HG03342 (cell line): Measurements from ENCODE around the gene MEIS3.
"Not testable (repeated sequence)": the region's sequence is repeated elsewhere in the genome, so short reads cannot be mapped to it uniquely, and the experiment has no call there.

Source experiments
- ATAC-seq: cut with Tn5 transposase; IDR thresholded peaks from one replicate; pipeline ENCODE4 v1.9.1; 2021; ENCODE audit warnings: mild to moderate bottlenecking, moderate library complexity; ENCODE audit not compliant: unreplicated experiment

MEIS3 gene

DNA sequence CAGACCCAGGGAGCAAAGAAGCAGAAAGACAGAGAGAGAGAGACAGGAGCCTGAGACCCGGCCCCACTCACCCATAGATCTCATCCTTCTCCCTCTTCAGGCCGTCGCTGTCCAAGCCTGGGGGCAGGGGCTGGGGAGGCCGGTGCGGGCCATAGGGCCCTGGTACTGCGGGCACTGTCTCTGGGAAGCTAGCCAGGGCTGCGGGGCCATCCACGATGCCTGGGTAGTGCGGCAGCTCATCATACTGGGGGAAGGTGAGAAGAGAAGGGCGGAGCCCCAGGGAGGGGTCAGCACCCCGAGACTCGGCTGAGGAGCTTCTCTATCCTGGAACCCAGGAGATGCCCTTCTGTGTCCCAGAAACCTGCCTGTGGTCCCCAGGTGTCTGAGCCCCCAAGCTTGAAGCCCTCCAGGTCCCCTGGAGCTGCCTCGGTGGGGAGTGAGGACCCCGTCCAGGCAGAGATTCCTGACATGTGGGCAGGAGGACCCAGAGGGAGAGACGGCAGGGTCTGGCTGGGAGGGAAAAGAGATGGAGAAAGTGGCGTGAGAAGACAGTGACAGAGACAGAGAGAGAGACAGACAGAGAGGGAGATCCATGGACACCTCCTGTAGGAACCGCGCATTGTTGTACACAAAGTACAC lies 2.1 kb downstream of the MEIS3 start:
- no peak for ATAC-seq

DNA sequence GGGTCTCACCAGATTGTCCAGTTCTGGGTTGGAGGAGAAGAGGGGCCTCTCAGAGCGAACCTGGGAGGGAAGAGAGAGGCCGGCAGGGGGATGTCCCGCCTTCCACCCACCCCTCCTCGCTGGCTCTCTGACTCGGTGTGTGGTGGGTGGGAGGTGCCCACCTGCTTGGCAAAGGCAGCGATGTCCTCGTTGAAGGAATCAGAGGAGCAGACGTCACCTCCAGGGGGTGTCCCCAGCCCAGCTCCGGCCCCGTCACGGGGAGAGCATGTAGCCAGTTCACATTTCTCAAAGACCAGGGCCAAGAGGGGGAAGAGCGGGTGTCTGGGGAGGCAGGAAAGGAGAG lies 2.7 kb downstream of the MEIS3 start:
- ATAC-seq: no peak

DNA sequence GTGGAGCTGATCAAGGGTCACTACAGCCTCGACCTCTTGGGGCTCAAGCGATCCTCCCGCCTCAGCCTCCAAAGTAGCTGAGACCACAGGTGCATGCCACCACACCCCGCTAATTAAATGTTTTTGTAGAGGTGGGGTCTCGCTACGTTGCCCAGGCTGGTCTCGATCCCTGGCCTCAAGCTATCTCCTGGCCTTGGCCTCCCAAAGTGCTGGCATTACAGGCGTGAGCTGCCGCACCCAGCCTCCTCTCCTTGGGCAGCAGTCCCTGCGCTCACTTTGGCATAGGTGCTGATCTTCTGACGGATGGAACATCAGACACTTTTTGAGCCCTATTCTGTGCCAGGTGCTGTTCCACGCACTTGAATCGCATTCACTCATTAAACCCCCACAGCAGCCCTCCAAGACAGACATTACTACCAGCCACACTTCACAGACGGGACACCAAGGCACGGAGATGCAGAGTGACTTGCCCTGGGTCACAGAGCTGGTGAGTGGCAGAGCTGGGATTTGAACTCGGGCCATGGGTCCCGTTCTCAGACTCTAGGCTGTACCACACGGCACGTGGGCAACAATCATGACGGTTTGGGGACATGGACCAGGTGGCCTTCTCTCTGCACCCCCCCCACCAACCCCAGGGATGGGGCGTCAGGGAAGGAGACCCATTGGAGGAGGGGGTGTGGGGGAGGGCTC lies 3.2 kb downstream of the MEIS3 start:
- ATAC-seq: no peak

DNA sequence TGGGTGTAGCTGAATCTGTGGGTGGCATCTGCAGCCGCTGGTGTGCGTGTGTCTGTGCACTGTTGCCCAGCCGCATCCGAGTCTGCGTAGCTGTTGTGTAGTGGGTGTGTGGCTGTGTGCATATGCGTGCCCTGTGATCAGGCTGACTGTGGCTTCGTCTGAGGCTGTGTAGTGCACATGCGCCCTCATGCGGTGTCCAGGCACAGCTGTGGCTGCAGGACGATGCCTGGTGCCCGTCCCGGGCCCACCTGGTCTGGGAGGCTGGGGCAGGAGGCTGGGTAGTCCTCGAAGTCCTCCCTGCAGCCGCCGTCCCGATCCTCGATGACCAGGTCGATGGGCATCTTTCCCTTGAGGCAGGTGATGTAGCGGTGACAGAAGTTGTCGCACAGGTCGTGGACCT lies 4.9 kb downstream of the MEIS3 start:
- no peak for ATAC-seq

DNA sequence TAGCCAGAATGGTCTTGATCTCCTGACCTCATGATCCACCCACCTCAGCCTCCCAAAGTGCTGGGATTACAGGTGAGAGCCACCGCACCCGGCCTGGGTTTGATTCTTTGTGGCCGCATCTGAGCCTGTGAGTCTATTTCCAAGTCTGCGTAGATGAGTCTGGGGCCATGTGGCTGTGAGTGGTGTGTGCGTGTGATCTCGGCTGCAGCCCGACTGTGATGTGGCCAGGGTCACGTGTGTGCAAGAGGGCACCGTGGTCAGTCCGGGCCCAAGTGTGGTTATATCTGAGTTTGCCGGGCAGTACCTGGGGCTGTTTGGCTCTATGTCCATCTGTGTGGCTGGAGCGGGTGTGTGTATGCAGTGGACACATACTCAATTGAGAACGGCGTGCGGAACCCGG lies 5.4 kb downstream of the MEIS3 start:
- ATAC-seq: no peak

DNA sequence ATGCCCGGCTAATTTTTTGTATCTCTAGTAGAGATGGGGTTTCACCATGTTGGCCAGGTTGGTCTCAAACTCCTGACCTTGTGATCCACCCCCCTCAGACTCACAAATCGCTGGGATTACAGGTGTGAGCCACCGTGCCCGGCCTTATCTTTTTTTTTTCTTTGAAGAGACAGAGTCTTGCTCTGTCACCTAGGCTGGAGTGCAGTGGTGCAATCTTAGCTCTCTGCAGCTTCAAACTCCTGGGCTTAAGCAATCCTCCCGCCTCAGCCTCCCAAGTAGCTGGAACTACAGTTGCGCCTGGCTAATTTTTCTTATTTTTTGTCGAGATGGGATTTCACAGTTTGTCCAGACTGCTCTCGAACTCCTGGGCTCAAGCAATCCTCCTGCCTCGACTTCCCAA lies 7.6 kb downstream of the MEIS3 start:
- ATAC-seq: not testable (repeated sequence)

DNA sequence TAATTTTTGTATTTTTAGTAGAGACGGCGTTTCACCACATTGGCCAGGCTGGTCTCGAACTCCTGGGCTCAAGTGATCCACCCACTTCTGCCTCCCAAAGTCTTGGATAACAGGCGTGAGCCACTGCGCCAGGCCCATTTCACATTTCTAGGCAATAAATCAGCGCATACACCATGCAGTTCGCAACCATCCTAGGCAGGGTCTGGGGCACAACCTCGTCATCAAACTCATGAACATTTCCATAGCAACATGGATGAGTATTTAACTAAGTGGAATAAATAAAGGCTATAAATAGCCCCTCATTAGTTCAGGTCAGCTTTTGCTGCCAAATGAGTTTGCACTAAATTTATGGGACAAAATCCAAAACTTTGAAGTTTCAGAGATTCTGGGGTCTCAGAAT lies 8.2 kb downstream of the MEIS3 start:
- no peak for ATAC-seq

DNA sequence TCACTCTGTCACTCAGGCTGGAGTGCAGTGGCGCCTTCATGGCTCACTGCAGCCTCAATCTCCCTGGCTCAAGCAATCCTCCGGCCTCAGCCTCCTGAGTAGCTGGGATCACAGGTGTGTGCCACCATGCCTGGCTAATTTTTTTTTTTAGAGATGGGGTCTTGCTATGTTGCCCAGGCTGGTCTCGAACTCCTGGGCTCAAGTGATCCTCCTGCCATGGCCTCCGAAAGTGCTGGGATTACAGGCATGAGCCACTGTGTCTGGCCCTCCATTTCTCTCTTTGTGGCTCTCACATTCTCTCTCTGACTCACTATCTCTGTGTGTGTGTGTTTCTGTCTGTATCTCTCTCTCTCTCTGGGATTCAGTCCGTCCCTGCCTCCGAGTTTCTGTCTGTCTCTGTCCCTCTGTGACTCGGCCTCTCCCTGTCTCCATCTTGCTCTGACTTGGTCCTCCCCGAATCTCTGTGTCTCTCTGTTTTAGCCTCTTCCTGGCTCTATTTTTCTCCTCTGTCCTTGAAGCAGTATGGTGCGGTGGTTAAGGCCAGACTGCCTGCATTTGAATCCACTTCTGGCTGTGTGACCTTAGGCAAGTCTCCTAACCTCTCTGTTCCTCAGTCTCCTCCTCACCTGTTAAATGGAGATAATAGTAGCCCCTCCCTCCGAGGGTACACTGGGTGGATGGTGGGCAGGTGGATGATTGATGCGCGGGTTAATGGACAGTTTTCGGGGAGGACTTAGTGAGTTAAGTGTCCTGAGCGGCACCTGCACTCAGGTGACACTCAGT lies 11.0 kb downstream of the MEIS3 start:
- ATAC-seq: no peak

DNA sequence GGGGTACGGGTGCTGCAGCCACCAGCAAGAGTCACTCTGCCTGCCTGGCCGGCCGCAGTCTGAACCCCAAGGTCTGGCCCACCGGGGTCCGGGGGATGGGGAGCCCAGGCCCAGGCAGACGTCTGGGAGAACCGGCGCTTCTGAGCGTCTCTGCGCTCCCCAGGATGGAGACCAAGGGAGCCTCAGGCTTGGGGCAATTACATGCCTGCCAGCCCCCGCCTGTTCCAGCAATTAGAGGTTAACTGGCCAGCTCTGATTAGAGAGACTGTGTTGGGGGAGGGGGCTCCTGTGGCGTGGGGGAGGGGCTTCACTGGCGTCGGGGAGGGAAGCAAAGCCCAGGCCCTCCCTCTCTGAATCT lies 11.9 kb downstream of the MEIS3 start:
- no peak for ATAC-seq

DNA sequence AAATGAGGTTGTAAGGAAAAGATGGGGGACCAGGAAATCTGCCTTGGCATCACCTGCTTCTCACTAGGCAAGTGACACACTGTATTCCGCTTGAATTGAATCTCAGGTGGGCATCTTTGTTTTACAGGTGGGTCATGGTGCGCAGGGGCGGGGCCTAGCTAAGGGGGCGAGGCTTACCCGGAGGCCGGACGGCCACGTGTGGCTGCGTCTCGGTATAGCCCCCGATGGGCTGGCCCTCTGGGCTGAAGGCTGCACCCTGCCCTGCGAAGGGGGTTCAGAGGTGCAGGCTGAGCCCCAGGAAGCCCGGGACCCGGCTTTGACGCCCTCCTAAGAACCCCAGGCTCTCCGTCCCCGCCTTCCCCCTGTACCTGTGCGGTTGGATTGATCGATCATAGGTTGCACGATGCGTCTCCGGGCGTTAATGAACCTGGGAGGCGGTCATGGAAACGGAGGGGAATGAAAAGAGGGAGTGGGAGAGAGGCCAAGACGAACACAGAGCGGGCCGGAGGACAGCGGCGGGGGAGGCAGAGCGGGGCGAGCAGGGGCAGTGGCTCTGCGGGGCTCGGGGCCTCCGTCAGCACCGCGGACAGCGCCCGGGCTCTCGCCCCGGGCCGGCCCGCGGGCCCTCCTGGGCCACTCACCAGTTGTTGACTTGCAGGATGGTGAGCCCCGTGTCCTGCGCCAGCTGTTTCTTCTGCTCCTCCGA lies 12.5 kb downstream of the MEIS3 start:
- no peak for ATAC-seq

DNA sequence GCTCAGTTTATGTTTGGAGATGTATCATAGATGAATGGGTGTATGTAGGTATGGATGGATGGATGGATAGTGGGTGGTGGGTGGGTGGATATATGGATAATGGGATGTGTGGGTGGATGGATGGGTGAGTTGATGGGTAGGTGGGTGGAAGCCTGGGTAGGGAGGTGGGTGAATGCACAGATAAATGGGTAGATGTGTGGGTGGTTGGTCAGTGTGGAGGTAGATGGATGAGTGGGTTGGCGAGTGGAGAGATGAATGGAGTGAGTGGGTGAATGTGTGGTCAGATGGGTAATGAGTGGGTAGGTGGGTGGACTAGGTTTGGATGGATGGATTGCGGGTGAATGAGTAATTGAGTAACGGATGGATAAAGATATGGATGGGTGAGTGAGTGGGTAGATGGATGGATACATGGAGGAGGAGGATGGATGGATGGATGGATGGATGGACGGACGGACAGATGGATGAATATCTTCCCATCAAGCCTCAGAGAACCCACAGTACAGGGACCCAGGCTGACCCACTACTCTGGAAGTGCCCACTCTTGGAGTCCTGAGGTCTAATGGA lies 13.4 kb downstream of the MEIS3 start:
- no peak for ATAC-seq

DNA sequence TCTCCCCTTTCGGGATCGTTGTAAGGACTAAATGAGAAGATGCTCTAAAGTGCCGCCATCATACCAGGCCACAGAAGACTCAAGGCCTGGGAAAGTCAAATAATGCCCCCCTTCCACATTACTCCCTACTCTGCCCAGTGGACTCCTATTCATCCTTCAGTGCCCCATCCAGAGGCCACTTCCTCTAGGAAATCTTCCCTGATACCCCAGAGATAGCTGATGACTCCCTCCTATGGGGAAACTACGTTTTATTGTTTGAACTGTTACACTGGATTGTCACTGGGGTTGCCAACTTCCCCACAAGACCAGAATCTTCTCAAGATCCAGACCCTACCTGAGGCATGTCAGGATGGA lies 14.2 kb downstream of the MEIS3 start:
- ATAC-seq: no peak

DNA sequence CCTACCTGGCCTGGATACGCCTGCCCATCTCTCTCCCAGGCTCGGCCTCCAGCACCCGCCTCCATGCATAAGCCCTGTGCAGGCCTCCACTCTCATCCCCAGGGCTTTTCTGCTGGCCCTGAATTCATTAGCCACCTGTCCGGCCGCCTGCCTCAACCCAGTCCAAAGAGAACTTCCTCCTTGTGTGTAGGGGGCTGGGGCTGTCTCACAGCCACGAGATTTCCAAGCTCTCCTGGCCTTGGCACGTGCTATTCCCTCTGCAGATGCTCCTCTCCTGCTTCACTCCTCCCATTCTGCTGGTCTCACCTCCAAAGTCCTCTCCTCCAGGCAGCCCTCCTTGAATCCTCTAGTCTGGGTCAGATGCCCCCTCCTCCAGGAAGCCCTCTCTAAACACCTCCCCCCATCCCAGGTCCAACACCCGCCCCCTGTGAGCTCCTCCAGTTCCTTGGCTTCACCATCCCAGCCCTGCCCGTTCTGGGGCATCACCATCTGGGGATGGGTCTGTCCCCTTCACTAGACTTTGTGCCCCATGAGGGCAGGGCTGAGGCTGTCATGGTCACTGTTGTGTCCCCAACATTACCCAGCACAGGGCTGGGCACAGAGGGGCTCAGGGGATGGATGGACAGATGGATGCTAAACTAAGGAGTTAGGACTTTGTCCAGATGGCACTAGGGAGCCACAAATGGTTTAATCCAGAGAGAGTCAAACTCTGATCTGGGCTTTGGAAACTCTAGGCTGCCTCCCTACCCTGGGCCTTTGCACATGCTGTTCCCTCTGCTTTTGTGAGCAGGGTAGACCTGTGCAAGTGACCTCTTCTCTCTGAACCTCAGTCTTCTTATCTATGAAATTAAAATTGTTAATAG lies 14.8 kb downstream of the MEIS3 start:
- no peak for ATAC-seq

DNA sequence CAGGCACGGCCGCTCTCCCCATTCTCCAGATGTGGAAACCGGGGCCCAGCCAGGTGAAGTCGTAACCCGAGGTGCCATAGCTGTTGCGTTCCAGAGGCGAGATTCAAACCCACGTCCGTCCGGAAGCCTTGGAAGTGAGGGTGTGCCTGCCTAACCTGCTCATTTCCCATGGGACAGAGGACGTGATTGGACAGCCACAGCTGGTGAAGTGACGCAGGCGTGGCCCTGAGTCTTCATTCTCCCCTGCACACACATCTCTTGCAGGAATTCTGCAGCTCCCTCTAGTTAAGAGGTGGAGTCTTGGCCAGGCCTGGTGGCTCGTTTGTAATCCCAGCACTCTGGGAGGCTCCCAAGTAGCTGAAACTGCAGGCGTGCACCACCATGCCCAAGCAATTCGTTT lies 16.8 kb downstream of the MEIS3 start:
- ATAC-seq: no peak

DNA sequence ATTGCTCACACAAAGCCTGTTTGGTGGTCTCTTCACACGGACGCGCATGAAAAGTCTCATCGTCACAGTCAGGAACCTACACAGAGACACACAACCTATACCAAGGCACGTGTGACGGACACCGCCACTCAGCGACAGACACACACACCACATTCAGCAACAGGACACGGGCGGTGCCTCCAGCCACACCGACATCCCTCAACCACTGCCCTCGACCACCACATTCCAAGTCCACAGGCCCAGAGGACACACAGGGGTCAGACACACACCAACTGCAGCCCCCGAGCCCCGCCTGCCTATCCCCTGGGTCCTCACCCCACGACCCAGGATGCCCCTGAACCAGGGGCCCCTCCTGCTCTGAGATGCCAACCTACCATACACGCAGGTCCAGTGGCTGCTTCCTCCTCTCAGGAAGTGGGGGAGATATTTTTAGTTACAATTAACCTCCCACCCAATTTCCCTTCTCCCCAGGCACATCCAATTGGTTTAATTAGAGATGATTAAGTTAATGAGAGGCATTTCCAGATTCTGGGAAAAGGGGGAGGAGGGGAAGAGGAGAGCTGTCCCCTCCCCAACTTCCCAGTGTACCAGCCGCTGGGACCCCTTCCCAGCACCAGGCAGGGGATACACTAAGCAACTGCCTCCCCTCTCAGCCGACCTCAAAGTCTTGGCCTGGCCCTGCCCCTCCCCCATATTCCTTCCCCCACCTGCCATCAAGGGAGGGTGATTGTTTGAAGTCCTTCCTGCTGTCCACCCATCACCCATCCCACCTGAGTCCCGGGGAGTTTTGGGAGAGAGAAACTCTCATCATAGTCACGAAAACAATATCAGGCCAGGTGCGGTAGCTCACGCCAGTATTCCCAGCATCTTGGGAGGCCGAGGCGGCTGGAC lies 20.4 kb downstream of the MEIS3 start:
- no peak for ATAC-seq

DNA sequence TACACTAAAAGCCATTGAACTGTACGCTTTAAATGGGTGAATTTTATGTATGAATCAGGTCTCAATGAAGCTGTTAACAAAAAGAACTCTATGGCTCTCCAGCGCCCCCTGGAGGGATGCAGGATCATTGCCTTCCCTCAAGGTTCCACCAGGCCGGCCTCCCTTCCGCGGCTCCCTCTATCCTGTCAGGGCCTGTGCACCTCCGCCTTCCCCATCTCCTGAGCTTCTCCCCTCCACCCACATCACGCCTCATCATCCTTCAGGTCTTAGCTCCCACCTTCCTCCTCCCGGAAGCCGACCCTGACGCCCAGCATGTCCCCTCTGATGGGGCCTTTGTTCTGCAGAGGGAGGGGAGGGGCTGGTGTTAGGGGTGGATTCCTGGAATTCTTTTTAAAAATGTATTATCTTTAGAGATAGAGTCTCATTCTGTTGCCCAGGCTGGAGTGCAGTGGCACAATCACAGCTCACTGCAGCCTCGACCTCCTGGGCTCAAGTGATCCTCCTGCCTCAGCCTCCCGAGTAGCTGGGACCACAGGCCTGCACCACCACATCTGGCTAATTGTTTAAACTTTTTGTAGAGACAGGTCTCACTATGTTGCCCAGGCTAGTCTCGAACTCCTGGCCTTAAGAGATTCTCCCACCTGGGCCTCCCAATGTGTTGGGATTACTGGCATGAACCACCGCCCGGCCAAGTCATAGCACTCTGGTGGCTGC lies 27.7 kb downstream of the MEIS3 start:
- no peak for ATAC-seq

DNA sequence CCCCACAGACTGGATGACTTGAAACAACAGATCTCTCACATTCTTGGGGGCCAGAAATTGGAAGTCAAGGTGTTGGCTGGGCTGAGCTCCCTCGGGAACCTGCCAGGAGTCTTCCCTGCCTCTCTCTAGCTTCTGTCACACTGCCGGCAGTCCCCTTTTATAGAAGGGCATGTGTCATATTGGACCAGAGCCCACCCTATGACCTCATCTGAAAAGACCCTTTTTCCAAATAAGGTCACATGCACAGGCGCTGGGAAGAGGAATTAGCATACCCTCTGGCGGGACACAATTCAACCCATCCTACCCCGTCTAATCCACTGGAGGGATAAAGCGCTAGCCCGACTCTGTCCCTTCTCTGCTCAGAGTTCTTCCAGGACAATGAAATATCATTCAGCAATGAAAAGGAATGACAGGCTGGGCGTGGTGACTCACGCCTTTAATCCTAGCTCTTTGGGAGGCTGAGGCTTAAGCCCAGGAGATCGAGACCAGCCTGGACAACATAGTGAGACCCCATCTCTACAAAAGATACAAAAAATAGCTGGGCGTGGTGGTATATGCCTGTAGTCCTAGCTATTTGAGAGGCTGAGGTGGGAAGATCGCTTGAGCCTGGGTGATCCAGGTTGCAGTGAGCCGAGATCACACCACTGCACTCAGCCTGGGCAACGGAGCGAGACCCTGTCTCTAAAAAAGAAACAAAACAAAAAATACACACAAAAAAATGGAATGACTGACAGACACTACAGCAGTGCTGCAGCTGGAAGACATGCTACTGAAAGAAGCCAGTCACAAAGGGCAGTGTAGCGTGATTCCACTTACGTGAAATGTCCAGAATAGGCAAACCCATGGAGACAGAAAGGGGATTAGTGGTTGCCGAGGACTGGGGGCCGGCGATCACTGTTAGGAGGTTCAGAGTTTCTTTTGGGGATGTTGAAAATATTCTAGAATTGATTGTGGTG lies 28.5 kb downstream of the MEIS3 start:
- no peak for ATAC-seq

DNA sequence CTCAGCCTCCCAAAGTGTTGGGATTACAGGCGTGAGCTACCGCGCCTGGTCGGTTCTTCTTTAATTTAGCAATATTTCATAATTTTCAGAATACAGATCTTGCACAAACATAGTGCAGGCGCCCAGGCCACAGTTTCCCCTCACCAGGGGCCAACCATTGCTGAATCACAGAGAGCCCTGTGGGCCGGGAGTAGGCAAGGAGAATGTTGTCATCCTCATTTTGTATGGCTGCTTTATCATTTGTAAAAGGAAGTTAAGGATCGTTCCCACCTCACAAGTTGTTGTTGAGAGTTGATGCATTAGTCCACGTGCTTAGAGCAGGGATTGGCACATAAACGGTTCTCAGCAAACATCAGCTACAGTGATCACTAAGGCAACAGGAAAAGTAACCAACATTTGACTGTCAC lies 30.2 kb downstream of the MEIS3 start:
- ATAC-seq: no peak
